Measurements from ENCODE around the gene CHD8.

DNA sequence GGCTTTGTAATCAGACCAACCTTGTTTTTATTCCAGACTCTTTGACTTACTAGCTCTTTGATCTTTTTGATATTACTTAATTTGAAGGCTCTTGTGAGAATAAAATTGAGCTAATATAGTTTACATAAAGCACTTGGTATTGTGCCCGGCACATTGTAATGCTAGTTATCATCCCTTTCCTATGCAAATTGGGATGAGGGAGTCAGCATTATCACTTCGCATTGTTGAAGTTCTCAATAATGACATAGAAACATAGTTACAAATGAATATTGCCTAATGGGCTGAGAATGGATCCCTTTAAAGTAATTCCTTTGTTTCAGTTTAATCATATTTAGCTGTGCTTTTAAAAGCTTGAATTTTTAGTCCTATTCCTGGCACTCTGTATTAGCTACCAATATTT is 108.7 kb downstream of the CHD8 start:
- no peak for TF ChIP-seq POLR2A (IDR thresholded peaks at IDR 0.05)
- no peak for TF ChIP-seq POLR2AphosphoS5 (IDR thresholded peaks at IDR 0.05)
